HAP-1 (cell line): Measurements from ENCODE around the gene PLXDC2.

ENCODE experiments used
- DNase-seq, 2 experiments: peaks; one replicate each; pipeline ENCODE4 v3.0.0-alpha.2; 2016 to 2020; ENCODE audit warnings: low spot score in 2 of 2
- H3K27me3 ChIP-seq: fragments of 250-450 bp; sonication (Bioruptor Pico); 2 replicates; pipeline ENCODE4 v1.5.1; 2020; ENCODE audit warnings: low read depth, mild to moderate bottlenecking, moderate library complexity
- H3K36me3 ChIP-seq: fragments of 250-450 bp; sonication (Bioruptor Pico); replicated peaks from 2 replicates; pipeline ENCODE4 v1.5.1; 2020; ENCODE audit warnings: mild to moderate bottlenecking
- H3K4me1 ChIP-seq: fragments of 250-450 bp; sonication (Bioruptor Pico); 2 replicates; pipeline ENCODE4 v1.5.1; 2020; ENCODE audit warnings: mild to moderate bottlenecking
- H3K4me3 ChIP-seq: fragments of 250-450 bp; sonication (Bioruptor Pico); 2 replicates; pipeline ENCODE4 v1.5.1; 2020; ENCODE audit warnings: mild to moderate bottlenecking, moderate library complexity
- H3K9me3 ChIP-seq: fragments of 250-450 bp; sonication (Bioruptor Pico); 2 replicates; pipeline ENCODE4 v1.5.1; 2020; ENCODE audit warnings: mild to moderate bottlenecking, moderate library complexity
- in situ Hi-C: fragments of 300-500 bp; cut with MboI; formaldehyde crosslinking; loops from 3 replicates; pipeline ENCODE4 v1.14.3; 2020; ENCODE audit warnings: low sequenced_read_pairs, inconsistent platforms, mixed read lengths

The PLXDC2 gene

GRCh38 chr10:19917751-19918478 lies 101.7 kb downstream of the PLXDC2 start:
- in situ Hi-C loops, result no loop called here
- Histone ChIP-seq H3K9me3 (no peaks in the 10 kb centered on the region), H3K4me3 (no peak overlapping the region), H3K27me3 (no peaks in the 10 kb centered on the region), H3K36me3 (no peaks in the 10 kb centered on the region), H3K4me1 (no peaks in the 10 kb centered on the region)
- no peak for DNase-seq

GRCh38 chr10:19918794-19919193 lies 102.6 kb downstream of the PLXDC2 start:
- no peak for DNase-seq
- H3K4me3 ChIP-seq, result no peak overlapping the region
- in situ Hi-C loops, result no loop called here
- no peaks in the 10 kb centered on the region for H3K27me3 ChIP-seq
- no peaks in the 10 kb centered on the region for H3K4me1 ChIP-seq
- H3K9me3 ChIP-seq, result no peaks in the 10 kb centered on the region
- no peaks in the 10 kb centered on the region for H3K36me3 ChIP-seq

GRCh38 chr10:19919671-19920070 lies 103.4 kb downstream of the PLXDC2 start:
- H3K4me1 ChIP-seq, result no peaks in the 10 kb centered on the region
- in situ Hi-C loops, result no loop called here

GRCh38 chr10:19920075-19920726 lies 104.0 kb downstream of the PLXDC2 start:
- no peak overlapping the region for H3K4me3 ChIP-seq
- no peak for DNase-seq
- H3K36me3 ChIP-seq, result no peaks in the 10 kb centered on the region
- no peaks in the 10 kb centered on the region for H3K4me1 ChIP-seq
- no peaks in the 10 kb centered on the region for H3K27me3 ChIP-seq
- in situ Hi-C loops, result no loop called here
- H3K9me3 ChIP-seq, result no peaks in the 10 kb centered on the region

More at GRCh38 chr10:19919671-19920070, 103.4 kb downstream of the PLXDC2 start:
- Histone ChIP-seq H3K27me3 (no peaks in the 10 kb centered on the region), H3K4me3 (no peak overlapping the region), H3K36me3 (no peaks in the 10 kb centered on the region), H3K9me3 (no peaks in the 10 kb centered on the region)
- DNase-seq, result no peak

GRCh38 chr10:19921300-19922140 lies 105.3 kb downstream of the PLXDC2 start:
- in situ Hi-C loops, result no loop called here
- Histone ChIP-seq H3K27me3 (no peaks in the 10 kb centered on the region), H3K36me3 (no peaks in the 10 kb centered on the region), H3K4me1 (no peaks in the 10 kb centered on the region), H3K4me3 (no peak overlapping the region), H3K9me3 (no peaks in the 10 kb centered on the region)
- no peak for DNase-seq

GRCh38 chr10:19922236-19922963 lies 106.2 kb downstream of the PLXDC2 start:
- no peaks in the 10 kb centered on the region for H3K9me3 ChIP-seq
- no peak for DNase-seq
- no peaks in the 10 kb centered on the region for H3K36me3 ChIP-seq
- H3K4me1 ChIP-seq, result no peaks in the 10 kb centered on the region
- H3K27me3 ChIP-seq, result no peaks in the 10 kb centered on the region
- in situ Hi-C loops, result no loop called here
- no peak overlapping the region for H3K4me3 ChIP-seq

GRCh38 chr10:19925064-19925463 lies 108.8 kb downstream of the PLXDC2 start:
- Histone ChIP-seq H3K27me3 (no peaks in the 10 kb centered on the region), H3K4me1 (no peaks in the 10 kb centered on the region), H3K4me3 (no peak overlapping the region), H3K9me3 (no peaks in the 10 kb centered on the region), H3K36me3 (no peaks in the 10 kb centered on the region)
- in situ Hi-C loops, result no loop called here
- DNase-seq, result no peak

- Histone ChIP-seq H3K9me3 (no peaks in the 10 kb centered on the region), H3K4me1 (no peaks in the 10 kb centered on the region), H3K4me3 (no peak overlapping the region), H3K27me3 (no peaks in the 10 kb centered on the region), H3K36me3 (no peaks in the 10 kb centered on the region)
- no peak for DNase-seq
- in situ Hi-C loops, result no loop called here
Observed at GRCh38 chr10:19928936-19929335, 112.7 kb downstream of the PLXDC2 start.

GRCh38 chr10:19929506-19930140 lies 113.4 kb downstream of the PLXDC2 start:
- H3K9me3 ChIP-seq, result no peaks in the 10 kb centered on the region
- no peaks in the 10 kb centered on the region for H3K27me3 ChIP-seq
- no peaks in the 10 kb centered on the region for H3K36me3 ChIP-seq
- no peak overlapping the region for H3K4me3 ChIP-seq
- in situ Hi-C loops, result no loop called here
- H3K4me1 ChIP-seq, result no peaks in the 10 kb centered on the region
- no peak for DNase-seq

- in situ Hi-C loops, result no loop called here
- H3K4me1 ChIP-seq, result no peaks in the 10 kb centered on the region
- no peaks in the 10 kb centered on the region for H3K9me3 ChIP-seq
- no peaks in the 10 kb centered on the region for H3K27me3 ChIP-seq
- no peaks in the 10 kb centered on the region for H3K36me3 ChIP-seq
- no peak overlapping the region for H3K4me3 ChIP-seq
- no peak for DNase-seq
Observed at GRCh38 chr10:19930936-19931893, 115.0 kb downstream of the PLXDC2 start.

- H3K9me3 ChIP-seq, result no peaks in the 10 kb centered on the region
- no peak for DNase-seq
- no peaks in the 10 kb centered on the region for H3K36me3 ChIP-seq
- H3K4me1 ChIP-seq, result no peaks in the 10 kb centered on the region
- no peak overlapping the region for H3K4me3 ChIP-seq
- H3K27me3 ChIP-seq, result no peaks in the 10 kb centered on the region
- in situ Hi-C loops, result no loop called here
Observed at GRCh38 chr10:19931894-19932590, 115.8 kb downstream of the PLXDC2 start.

GRCh38 chr10:19932806-19933371 lies 116.7 kb downstream of the PLXDC2 start:
- Histone ChIP-seq H3K27me3 (no peaks in the 10 kb centered on the region), H3K4me1 (no peaks in the 10 kb centered on the region), H3K9me3 (no peaks in the 10 kb centered on the region), H3K36me3 (no peaks in the 10 kb centered on the region), H3K4me3 (no peak overlapping the region)
- in situ Hi-C loops, result no loop called here
- no peak for DNase-seq
